GM19455 (cell line): ENCODE data around the gene LDB3.
"Not testable (repeated sequence)": the region's sequence is repeated elsewhere in the genome, so short reads cannot be mapped to it uniquely, and the experiment has no call there.

Experiments used
- ATAC-seq: cut with Tn5 transposase; IDR thresholded peaks from one replicate; pipeline ENCODE4 v1.9.1; 2021; ENCODE audit not compliant: unreplicated experiment

LDB3 gene

GRCh38 chr10:86726677-86726999 lies 58.3 kb downstream of the LDB3 start:
- no peak for ATAC-seq

- no peak for ATAC-seq
Observed at GRCh38 chr10:86727470-86727869, 59.2 kb downstream of the LDB3 start.

- ATAC-seq, result no peak
Observed at GRCh38 chr10:86728056-86728455, 59.7 kb downstream of the LDB3 start.

- ATAC-seq, result no peak
Observed at GRCh38 chr10:86729677-86730076, 61.4 kb downstream of the LDB3 start.

GRCh38 chr10:86730227-86730626 lies 61.9 kb downstream of the LDB3 start:
- no peak for ATAC-seq

- no peak for ATAC-seq
Observed at GRCh38 chr10:86732771-86733170, 64.5 kb downstream of the LDB3 start.

GRCh38 chr10:86733260-86733671 lies 65.0 kb downstream of the LDB3 start:
- ATAC-seq, result no peak

- ATAC-seq, result no peak
Observed at GRCh38 chr10:86734207-86734988, 66.1 kb downstream of the LDB3 start.

- not testable (repeated sequence) for ATAC-seq
Observed at GRCh38 chr10:86735278-86735677, 67.0 kb downstream of the LDB3 start.

- no peak for ATAC-seq
Observed at GRCh38 chr10:86742230-86742629, 73.9 kb downstream of the LDB3 start.

- no peak for ATAC-seq
Observed at GRCh38 chr10:86744067-86744725, 75.9 kb downstream of the LDB3 start.

- no peak for ATAC-seq
Observed at GRCh38 chr10:86747796-86748581, 79.7 kb downstream of the LDB3 start.

GRCh38 chr10:86749854-86750253 lies 81.5 kb downstream of the LDB3 start:
- ATAC-seq, result no peak

- no peak for ATAC-seq
Observed at GRCh38 chr10:86751477-86751876, 83.2 kb downstream of the LDB3 start.

- ATAC-seq, result no peak
Observed at GRCh38 chr10:86752311-86752710, 84.0 kb downstream of the LDB3 start.

GRCh38 chr10:86753051-86753450 lies 84.7 kb downstream of the LDB3 start:
- no peak for ATAC-seq

GRCh38 chr10:86753638-86754434 lies 85.5 kb downstream of the LDB3 start:
- ATAC-seq, result no peak

GRCh38 chr10:86755454-86755739 lies 87.1 kb downstream of the LDB3 start:
- ATAC-seq, result no peak

GRCh38 chr10:86755740-86756510 lies 87.6 kb downstream of the LDB3 start:
- peak; percentile 65 for ATAC-seq

- peak; percentile 47 for ATAC-seq
Observed at GRCh38 chr10:86756511-86757112, 88.3 kb downstream of the LDB3 start, which contains the start of gene BMPR1A. BMPR1A (plus strand) TSS chr10:86756619; CDS start chr10:86876019, 119,400 bp downstream.
